WI38 (cell line): Measurements from ENCODE around the gene LTBP2.

ENCODE experiments used
- H3K4me3 ChIP-seq: 2 replicates; pipeline ENCODE4 v1.5.1; 2011; ENCODE audit warnings: low read depth, mild to moderate bottlenecking, control low read depth, low read length
- CTCF ChIP-seq: IDR thresholded peaks from 2 replicates; pipeline ENCODE4 v1.5.1; 2012; ENCODE audit warnings: low read depth, mild to moderate bottlenecking, control low read depth, low read length

The LTBP2 gene

GRCh38 chr14:74618078-74618952, 6.3 kb upstream of the LTBP2 start:
- TF ChIP-seq CTCF: no peak
- H3K4me3 ChIP-seq: no peak overlapping the region

- H3K4me3 ChIP-seq: no peak overlapping the region
- no peak for TF ChIP-seq CTCF
Observed at GRCh38 chr14:74616996-74617700, 5.1 kb upstream of the LTBP2 start.

- H3K4me3 ChIP-seq: 0 out of 2 replicates have a peak overlapping the region, but pooled peaks have one; percentile 3
- no peak for TF ChIP-seq CTCF
Observed at GRCh38 chr14:74616507-74616906, 4.5 kb upstream of the LTBP2 start.

GRCh38 chr14:74615735-74616134, 3.7 kb upstream of the LTBP2 start:
- no peak overlapping the region for H3K4me3 ChIP-seq

GRCh38 chr14:74614508-74615495, 2.8 kb upstream of the LTBP2 start:
- no peak for TF ChIP-seq CTCF
- no peak overlapping the region for H3K4me3 ChIP-seq

More at GRCh38 chr14:74615735-74616134, 3.7 kb upstream of the LTBP2 start:
- no peak for TF ChIP-seq CTCF

- no peak for TF ChIP-seq CTCF
- no peak overlapping the region for H3K4me3 ChIP-seq
Observed at GRCh38 chr14:74613211-74613914, 1.3 kb upstream of the LTBP2 start.
